Measurements from ENCODE around the gene TMEM184C.

- TF ChIP-seq POLR2A (IDR thresholded peaks at IDR 0.05) (no peak), CTCF (IDR thresholded peaks at IDR 0.05 in 4 of 5, conservative IDR thresholded peaks at IDR 0.05 in 1 of 5) (no peak)
Observed at GRCh38 chr4:147583876-147584275, 33.3 kb upstream of the TMEM184C start.

All from gastrocnemius medialis (tissue), 4 donors.